ENCODE data around the gene PSMC2. TPM values are rescaled to one million over a fixed set of nuclear protein-coding genes. Genes with fewer than 3 reads are reported as not detected.

Gene PSMC2
- total and polyA plus RNA-seq, 3 experiments from 2014 or later = 107 to 209 (median 203) TPM

GRCh38 chr7:103344453-103345149 is 2.8 kb upstream of the PSMC2 start, which contains the start of gene DNAJC2:
Gene DNAJC2, minus strand, starts transcription at chr7:103344767. Its CDS starts 145 bp downstream, at chr7:103344622.
- ChIA-PET CTCF (no interaction called here), POLR2A (interaction anchor here (0.8 to 1.2 kb wide), 2 partner anchors 28 to 46 kb away, joined by 3 read pairs; no protein-coding TSS in a partner anchor)
- peaks cover 19% of the 10 kb centered on the region for H3K36me3 ChIP-seq (ENCODE audit: insufficient read depth, low read length)
- peaks cover 42% of the 10 kb centered on the region for H3K4me1 ChIP-seq (ENCODE audit: insufficient read depth, low read length)
- H3K36me3 Mint-ChIP-seq = peaks cover 6 to 49% (median 10%) of the 10 kb centered on the region in 3 donors
- H3K27me3 ChIP-seq (ENCODE audit: insufficient read depth, low read length, poor library complexity, severe bottlenecking) = no peaks in the 10 kb centered on the region
- H3K4me1 Mint-ChIP-seq = peaks cover 63 to 83% (median 80%) of the 10 kb centered on the region in 3 donors
- H3K27ac Mint-ChIP-seq = peak within 1 kb of the TSS; percentile 96 to 100 (median 98)
- no peaks in the 10 kb centered on the region for H3K9me3 Mint-ChIP-seq
- H3K27ac ChIP-seq (ENCODE audit: low read depth, low read length) = peak within 1 kb of the TSS; percentile 95
- no peaks in the 10 kb centered on the region for H3K9me3 ChIP-seq (ENCODE audit: low read length)
- H3K4me3 ChIP-seq (ENCODE audit: low read length) = peak within 1 kb of the TSS; percentile 87
- peak within 1 kb of the TSS; percentile 95 to 99 (median 99) for H3K4me3 Mint-ChIP-seq
- peak; percentile 77 to 93 (median 84) for DNase-seq
- no peaks in the 10 kb centered on the region for H3K27me3 Mint-ChIP-seq

GRCh38 chr7:103346396-103346795 is 1.0 kb upstream of the PSMC2 start:
- Histone ChIP-seq H3K4me3 (ENCODE audit: low read length) (no peak overlapping the region), H3K9me3 (ENCODE audit: low read length) (no peaks in the 10 kb centered on the region), H3K4me1 (ENCODE audit: insufficient read depth, low read length) (peaks cover 46% of the 10 kb centered on the region), H3K27me3 (ENCODE audit: insufficient read depth, low read length, poor library complexity, severe bottlenecking) (no peaks in the 10 kb centered on the region), H3K27ac (ENCODE audit: low read depth, low read length) (no peak overlapping the region), H3K36me3 (ENCODE audit: insufficient read depth, low read length) (peaks cover 5% of the 10 kb centered on the region)
- POLR2A ChIA-PET = interaction anchor here (0.6 kb wide), 1 partner anchor 11 kb away, joined by 4 read pairs; no protein-coding TSS in a partner anchor
- no peaks in the 10 kb centered on the region for H3K9me3 Mint-ChIP-seq
- no peak for DNase-seq
- H3K27ac Mint-ChIP-seq = peak overlapping the region in 3 of 8 donors; percentile 54 to 100 (median 89)
- no peaks in the 10 kb centered on the region for H3K27me3 Mint-ChIP-seq
- peaks cover 64 to 83% (median 82%) of the 10 kb centered on the region in 3 donors for H3K4me1 Mint-ChIP-seq
- H3K4me3 Mint-ChIP-seq = peak overlapping the region in 3 of 7 donors; percentile 30 to 98 (median 36)
- H3K36me3 Mint-ChIP-seq = peaks cover 0 to 34% (median 2%) of the 10 kb centered on the region in 3 donors
- CTCF ChIA-PET = no interaction called here

GRCh38 chr7:103348452-103348851 is 1.0 kb downstream of the PSMC2 start:
- peaks cover 41% of the 10 kb centered on the region for H3K4me1 ChIP-seq (ENCODE audit: insufficient read depth, low read length)
- no peaks in the 10 kb centered on the region for H3K27me3 Mint-ChIP-seq
- H3K4me3 Mint-ChIP-seq = peak overlapping the region; percentile 95 to 100 (median 99)
- H3K27ac Mint-ChIP-seq = peak overlapping the region; percentile 82 to 100 (median 96)
- POLR2A ChIA-PET = interaction anchor here (0.8 kb wide), 1 partner anchor 18 kb away, joined by 3 read pairs; no protein-coding TSS in a partner anchor
- peaks cover 66 to 91% (median 88%) of the 10 kb centered on the region in 3 donors for H3K4me1 Mint-ChIP-seq
- CTCF ChIA-PET = interaction anchor here (1.1 kb wide), 1 partner anchor 52 kb away, joined by 3 read pairs; no protein-coding TSS in a partner anchor
- H3K9me3 Mint-ChIP-seq = no peaks in the 10 kb centered on the region
- peak overlapping the region; percentile 95 for H3K27ac ChIP-seq (ENCODE audit: low read depth, low read length)
- peak overlapping the region; percentile 88 for H3K4me3 ChIP-seq (ENCODE audit: low read length)
- H3K27me3 ChIP-seq (ENCODE audit: insufficient read depth, low read length, poor library complexity, severe bottlenecking) = no peaks in the 10 kb centered on the region
- H3K9me3 ChIP-seq (ENCODE audit: low read length) = no peaks in the 10 kb centered on the region
- DNase-seq = no peak
- peaks cover 0 to 42% (median 4%) of the 10 kb centered on the region in 3 donors for H3K36me3 Mint-ChIP-seq
- no peaks in the 10 kb centered on the region for H3K36me3 ChIP-seq (ENCODE audit: insufficient read depth, low read length)

GRCh38 chr7:103348959-103349358 is 1.5 kb downstream of the PSMC2 start:
- Histone ChIP-seq H3K4me3 (ENCODE audit: low read length) (peak overlapping the region; percentile 88), H3K27ac (ENCODE audit: low read depth, low read length) (peak overlapping the region; percentile 95), H3K27me3 (ENCODE audit: insufficient read depth, low read length, poor library complexity, severe bottlenecking) (no peaks in the 10 kb centered on the region), H3K4me1 (ENCODE audit: insufficient read depth, low read length) (peaks cover 39% of the 10 kb centered on the region), H3K9me3 (ENCODE audit: low read length) (no peaks in the 10 kb centered on the region), H3K36me3 (ENCODE audit: insufficient read depth, low read length) (no peaks in the 10 kb centered on the region)
- Mint-ChIP-seq H3K27ac (peak overlapping the region in 7 of 8 donors; percentile 4 to 99 (median 89)), H3K27me3 (no peaks in the 10 kb centered on the region), H3K4me1 (peaks cover 62 to 91% (median 88%) of the 10 kb centered on the region in 3 donors), H3K9me3 (no peaks in the 10 kb centered on the region), H3K36me3 (peaks cover 0 to 43% (median 4%) of the 10 kb centered on the region in 3 donors), H3K4me3 (peak overlapping the region; percentile 95 to 100 (median 99))
- POLR2A ChIA-PET = no interaction called here
- CTCF ChIA-PET = no interaction called here
- no peak for DNase-seq

- H3K4me1 Mint-ChIP-seq = peaks cover 58 to 88% (median 87%) of the 10 kb centered on the region in 3 donors
- Histone ChIP-seq H3K9me3 (ENCODE audit: low read length) (no peaks in the 10 kb centered on the region), H3K4me1 (ENCODE audit: insufficient read depth, low read length) (peaks cover 37% of the 10 kb centered on the region), H3K36me3 (ENCODE audit: insufficient read depth, low read length) (no peaks in the 10 kb centered on the region), H3K27ac (ENCODE audit: low read depth, low read length) (no peak overlapping the region), H3K4me3 (ENCODE audit: low read length) (no peak overlapping the region), H3K27me3 (ENCODE audit: insufficient read depth, low read length, poor library complexity, severe bottlenecking) (no peaks in the 10 kb centered on the region)
- no peaks in the 10 kb centered on the region for H3K27me3 Mint-ChIP-seq
- H3K36me3 Mint-ChIP-seq = peaks cover 0 to 41% (median 4%) of the 10 kb centered on the region in 3 donors
- ChIA-PET POLR2A (no interaction called here), CTCF (no interaction called here)
- DNase-seq = no peak
- peak overlapping the region; percentile 64 to 99 (median 82) for H3K27ac Mint-ChIP-seq
- peak overlapping the region; percentile 76 to 100 (median 99) for H3K4me3 Mint-ChIP-seq
- H3K9me3 Mint-ChIP-seq = no peaks in the 10 kb centered on the region
Measured at GRCh38 chr7:103349805-103350204, 2.4 kb downstream of the PSMC2 start.

- DNase-seq = no peak
- Mint-ChIP-seq H3K27me3 (no peaks in the 10 kb centered on the region), H3K4me1 (peaks cover 0 to 12% (median 4%) of the 10 kb centered on the region in 3 donors), H3K36me3 (peaks cover 10 to 57% (median 18%) of the 10 kb centered on the region in 3 donors), H3K27ac (peak overlapping the region in 1 of 8 donors; percentile 15), H3K4me3 (no peak overlapping the region), H3K9me3 (no peaks in the 10 kb centered on the region)
- Histone ChIP-seq H3K27me3 (ENCODE audit: insufficient read depth, low read length, poor library complexity, severe bottlenecking) (no peaks in the 10 kb centered on the region), H3K27ac (ENCODE audit: low read depth, low read length) (no peak overlapping the region), H3K4me3 (ENCODE audit: low read length) (no peak overlapping the region), H3K9me3 (ENCODE audit: low read length) (no peaks in the 10 kb centered on the region), H3K4me1 (ENCODE audit: insufficient read depth, low read length) (no peaks in the 10 kb centered on the region), H3K36me3 (ENCODE audit: insufficient read depth, low read length) (peaks cover 42% of the 10 kb centered on the region)
- POLR2A ChIA-PET = no interaction called here
- CTCF ChIA-PET = no interaction called here
Measured at GRCh38 chr7:103369432-103369831, 22.0 kb downstream of the PSMC2 start.

- peak overlapping the region in 3 of 8 donors; percentile 24 to 79 (median 35) for H3K27ac Mint-ChIP-seq
- Histone ChIP-seq H3K27ac (ENCODE audit: low read depth, low read length) (no peak overlapping the region), H3K36me3 (ENCODE audit: insufficient read depth, low read length) (peaks cover 3% of the 10 kb centered on the region), H3K9me3 (ENCODE audit: low read length) (no peaks in the 10 kb centered on the region), H3K4me3 (ENCODE audit: low read length) (no peak overlapping the region), H3K27me3 (ENCODE audit: insufficient read depth, low read length, poor library complexity, severe bottlenecking) (no peaks in the 10 kb centered on the region), H3K4me1 (ENCODE audit: insufficient read depth, low read length) (no peaks in the 10 kb centered on the region)
- POLR2A ChIA-PET = no interaction called here
- H3K36me3 Mint-ChIP-seq = peaks cover 0 to 14% (median 0%) of the 10 kb centered on the region in 3 donors
- H3K27me3 Mint-ChIP-seq = peaks cover 0 to 10% of the 10 kb centered on the region in 2 donors
- CTCF ChIA-PET = no interaction called here
- no peak for DNase-seq
- H3K9me3 Mint-ChIP-seq = no peaks in the 10 kb centered on the region
- peak overlapping the region in 1 of 7 donors; percentile 38 for H3K4me3 Mint-ChIP-seq
- peaks cover 0 to 12% (median 4%) of the 10 kb centered on the region in 3 donors for H3K4me1 Mint-ChIP-seq
Measured at GRCh38 chr7:103373866-103374643, 26.6 kb downstream of the PSMC2 start.

Measured in CD8-positive, alpha-beta memory T cell (primary cell).